Endothelial cell of umbilical vein (primary cell): ENCODE results near the gene CCND1. TPM values are rescaled to one million over a fixed set of nuclear protein-coding genes. Genes with fewer than 3 reads are reported as not detected.

Experiments used
- BruUV-seq: library from RNA; stranded (reverse); fragments of 400-500 nt; replicated peaks from 2 replicates; lab custom pipeline; 2021; lab: Mats Ljungman, UMichigan
- CTCF ChIA-PET: fragments of 300-600, 350-600 bp; sonication (Branson Sonifier 250); formaldehyde crosslinking; loops from one replicate; lab custom pipeline; 2021; ENCODE audit warnings: antibody characterized with exemption, inconsistent platforms; lab: Charles Lee
- POLR2A ChIA-PET: fragments of 300-600, 350-600 bp; sonication (Branson Sonifier 250); formaldehyde crosslinking; loops from one replicate; lab custom pipeline; 2021; ENCODE audit warnings: antibody characterized with exemption, inconsistent platforms; lab: Charles Lee
- DNase-seq: peaks from one replicate; pipeline ENCODE4 v3.0.0-alpha.2; 2011; ENCODE audit warnings: low read depth, low spot score
- FAIRE-seq: peaks from 2 replicates; lab custom pipeline; 2011; peaks lifted over from hg19 to GRCh38; lab: Jason Lieb, UNC
- H2AFZ ChIP-seq: 2 replicates; pipeline ENCODE4 v1.6.0; 2012; ENCODE audit warnings: low read depth, low read length, control low read depth, inconsistent platforms
- H3K27ac ChIP-seq: 2 replicates; pipeline ENCODE4 v1.5.1; 2011; ENCODE audit warnings: low read depth, mild to moderate bottlenecking, control low read depth, low read length, moderate library complexity; ENCODE audit not compliant: insufficient read depth
- H3K27me3 ChIP-seq, 2 experiments: 2 replicates each; pipeline versions ENCODE4 v1.6.0 to v1.6.1; 2011; ENCODE audit warnings: low read length in 2 of 2, mixed read lengths in 1 of 2; ENCODE audit not compliant: control insufficient read depth in 2 of 2, insufficient read depth in 2 of 2
- H3K36me3 ChIP-seq, 2 experiments: 2 replicates in 1 of 2; 3 replicates in 1 of 2; pipeline ENCODE4 v1.5.1; 2011; ENCODE audit warnings: low read length in 2 of 2, mild to moderate bottlenecking in 1 of 2, moderate library complexity in 1 of 2; ENCODE audit not compliant: control insufficient read depth in 2 of 2, insufficient read depth in 2 of 2; ENCODE audit errors: extremely low read depth in 1 of 2
- H3K4me1 ChIP-seq: 3 replicates; pipeline ENCODE4 v1.5.1; 2011; ENCODE audit warnings: mild to moderate bottlenecking, low read length; ENCODE audit not compliant: control insufficient read depth, insufficient read depth; ENCODE audit errors: extremely low read depth
- H3K4me2 ChIP-seq: 2 replicates; pipeline ENCODE4 v1.6.1; 2011; ENCODE audit warnings: low read length, control low read depth, mixed read lengths; ENCODE audit not compliant: insufficient read depth
- H3K4me3 ChIP-seq, 3 experiments: fragments of 200-600 bp in 1 of 3; sonication (generic), shearing (Covaris generic) in 1 of 3; replicated peaks in 1 of 3; 2 replicates each; pipeline ENCODE4 v1.5.1; 2011 to 2016; ENCODE audit warnings: control low read depth in 3 of 3, low read length in 3 of 3, mild to moderate bottlenecking in 2 of 3, inconsistent platforms in 1 of 3, low read depth in 1 of 3, moderate library complexity in 1 of 3; ENCODE audit not compliant: insufficient read depth in 1 of 3
- H3K79me2 ChIP-seq: 2 replicates; pipeline ENCODE4 v1.6.0; 2012; ENCODE audit warnings: low read length, inconsistent platforms; ENCODE audit not compliant: control insufficient read depth, insufficient read depth
- H3K9ac ChIP-seq: replicated peaks from 2 replicates; pipeline ENCODE3; 2011; ENCODE audit warnings: low read length, control low read depth; ENCODE audit not compliant: insufficient read depth; ENCODE audit errors: extremely low read depth
- H3K9me1 ChIP-seq: replicated peaks from 3 replicates; pipeline ENCODE4 v1.6.0; 2011; ENCODE audit warnings: mild to moderate bottlenecking, low read length; ENCODE audit not compliant: control insufficient read depth, insufficient read depth; ENCODE audit errors: extremely low read depth
- H3K9me3 ChIP-seq: replicated peaks from 2 replicates; pipeline ENCODE4 v1.5.1; 2012; ENCODE audit warnings: low read length, inconsistent platforms; ENCODE audit not compliant: control insufficient read depth, insufficient read depth
- H4K20me1 ChIP-seq: replicated peaks from 2 replicates; pipeline ENCODE3; 2011; ENCODE audit warnings: mild to moderate bottlenecking, low read length; ENCODE audit not compliant: control insufficient read depth, insufficient read depth; ENCODE audit errors: extremely low read depth
- CTCF ChIP-seq, 2 donors: IDR thresholded peaks; 1 replicate in 1 of 2; 2 replicates in 1 of 2; pipeline ENCODE4 v1.5.1; 2011; ENCODE audit warnings: low read length in 2 of 2, mild to moderate bottlenecking in 2 of 2, moderate library complexity in 2 of 2, control low read depth in 1 of 2, inconsistent platforms in 1 of 2, low read depth in 1 of 2; ENCODE audit not compliant: insufficient read depth in 1 of 2; ENCODE audit errors: extremely low read depth in 1 of 2
- EZH2 ChIP-seq: IDR thresholded peaks from 2 replicates; pipeline ENCODE4 v1.6.1; 2012; ENCODE audit warnings: borderline replicate concordance, low read depth, mild to moderate bottlenecking, moderate library complexity, low read length, inconsistent platforms; ENCODE audit not compliant: severe bottlenecking
- FOS ChIP-seq: IDR thresholded peaks from 2 replicates; pipeline ENCODE4 v1.6.1; 2011; ENCODE audit warnings: mild to moderate bottlenecking, low read length, moderate library complexity, borderline replicate concordance; ENCODE audit not compliant: insufficient read depth
- GATA2 ChIP-seq: IDR thresholded peaks from 2 replicates; pipeline ENCODE4 v1.7.0; 2011; ENCODE audit warnings: low read depth, mild to moderate bottlenecking, moderate library complexity, mixed read lengths, low read length; ENCODE audit not compliant: insufficient read length, insufficient read depth
- JUN ChIP-seq: IDR thresholded peaks from 2 replicates; pipeline ENCODE4 v1.6.1; 2011; ENCODE audit warnings: borderline replicate concordance, low read depth; ENCODE audit not compliant: insufficient read length, insufficient read depth
- MAX ChIP-seq: IDR thresholded peaks from 2 replicates; pipeline ENCODE4 v1.6.1; 2011; ENCODE audit not compliant: insufficient read depth, insufficient read length
- MYC ChIP-seq: IDR thresholded peaks from one replicate; pipeline ENCODE4 v1.6.1; 2011; ENCODE audit warnings: mild to moderate bottlenecking, low read depth, low read length
- POLR2A ChIP-seq: IDR thresholded peaks from 2 replicates; pipeline ENCODE4 v1.6.1; 2012; ENCODE audit warnings: low read depth, mild to moderate bottlenecking, control low read depth, low read length
- POLR2AphosphoS5 ChIP-seq: IDR thresholded peaks from 2 replicates; pipeline ENCODE4 v1.6.1; 2012; ENCODE audit warnings: low read depth, mild to moderate bottlenecking, control low read depth, low read length, moderate library complexity; ENCODE audit not compliant: insufficient read depth
- dilution Hi-C: fragments of 300-500 bp; cut with MboI; formaldehyde crosslinking; loops from one replicate; pipeline ENCODE4 v1.15.0; 2019; ENCODE audit warnings: low sequenced_read_pairs; ENCODE audit not compliant: extremely low pct_ligation_motif_present
- intact Hi-C: fragments of 100-400 bp; cut with micrococcal nuclease; formaldehyde crosslinking; loops from one replicate; pipeline ENCODE4 v1.10.0; 2022
- polyA plus RNA-seq, 4 experiments: library from polyadenylated mRNA; depleted of rRNA in 3 of 4; stranded (reverse) in 3 of 4; unstranded in 1 of 4; fragments of >200 nt; gene quantifications; 2 replicates each; pipeline versions ENCODE4 v1.2.1 to v1.2.3, GENCODE V29; 2011 to 2012; ENCODE audit warnings: missing spikeins in 1 of 4
- total RNA-seq: library from RNA; stranded (reverse); gene quantifications from 2 replicates; pipeline ENCODE4 v1.2.3, GENCODE V29; 2021

Gene CCND1
- total and polyA plus RNA-seq, 2 donors (not counting 3 experiments of a cell fraction or from before 2014, with no cell fraction given) = 98.7 to 370 TPM

- no TSS peak for BruUV-seq
- no peak overlapping the region for H2AFZ ChIP-seq
- intact Hi-C loops (loop anchor here (5.0 kb wide), 1 partner anchor 556 kb away; no protein-coding TSS in a partner anchor), dilution Hi-C loops (loop anchor here (25.0 kb wide), 1 partner anchor 546 kb away; no protein-coding TSS in a partner anchor)
- no peaks in the 10 kb centered on the region for H3K9me1 ChIP-seq
- no peaks in the 10 kb centered on the region for H3K79me2 ChIP-seq
- H3K4me3 ChIP-seq = no peak overlapping the region
- no peaks in the 10 kb centered on the region for H3K9me3 ChIP-seq
- H3K4me2 ChIP-seq = no peak overlapping the region
- TF ChIP-seq POLR2A = no peak
- H3K36me3 ChIP-seq = peaks cover 0 to 4% of the 10 kb centered on the region in 2 experiments
- DNase-seq = peak; percentile 39
- H3K27ac ChIP-seq = no peak overlapping the region
- H4K20me1 ChIP-seq = no peaks in the 10 kb centered on the region
- no peaks in the 10 kb centered on the region for H3K27me3 ChIP-seq
- ChIA-PET CTCF (interaction anchor here (1.1 to 6.1 kb wide), 4 partner anchors 12 to 557 kb away, joined by 3 to 47 read pairs (median 6); partner anchors contain the start of gene LTO1), POLR2A (no interaction called here)
- FAIRE-seq = no peak
- H3K4me1 ChIP-seq = peaks cover 3% of the 10 kb centered on the region
- H3K9ac ChIP-seq = no peak overlapping the region
Measured at GRCh38 chr11:69657911-69658625, 17.1 kb downstream of the CCND1 start.

GRCh38 chr11:69658626-69659450 is 17.9 kb downstream of the CCND1 start:
- intact Hi-C loops = loop anchor here (5.0 kb wide), 1 partner anchor 557 kb away; no protein-coding TSS in a partner anchor
- H3K79me2 ChIP-seq = no peaks in the 10 kb centered on the region
- no peaks in the 10 kb centered on the region for H3K27me3 ChIP-seq
- H2AFZ ChIP-seq = no peak overlapping the region
- no peak for DNase-seq
- ChIA-PET CTCF (interaction anchor here (1.1 to 6.1 kb wide), 4 partner anchors 12 to 558 kb away, joined by 3 to 47 read pairs (median 6); partner anchors contain the start of gene LTO1), POLR2A (no interaction called here)
- peaks cover 0 to 1% of the 10 kb centered on the region in 2 experiments for H3K36me3 ChIP-seq
- no peak overlapping the region for H3K27ac ChIP-seq
- dilution Hi-C loops = loop anchor here (25.0 kb wide), 1 partner anchor 547 kb away; no protein-coding TSS in a partner anchor
- H4K20me1 ChIP-seq = no peaks in the 10 kb centered on the region
- no peak overlapping the region for H3K9ac ChIP-seq
- no peak overlapping the region for H3K4me3 ChIP-seq
- H3K9me1 ChIP-seq = no peaks in the 10 kb centered on the region
- no peaks in the 10 kb centered on the region for H3K9me3 ChIP-seq
- TF ChIP-seq JUN (no peak), MYC (no peak), POLR2AphosphoS5 (no peak), POLR2A (no peak), GATA2 (no peak), MAX (no peak), FOS (no peak), EZH2 (no peak), CTCF (IDR thresholded peaks at IDR 0.05; ENCODE audit: extremely low read depth in 1 of 2, insufficient read depth in 1 of 2, low read depth in 1 of 2, low read length in 2 of 2) (no peak)
- H3K4me1 ChIP-seq = peaks cover 3% of the 10 kb centered on the region
- no peak overlapping the region for H3K4me2 ChIP-seq
- FAIRE-seq = no peak
- no TSS peak for BruUV-seq
